ENCODE measurements around the gene ITPR1. TPM values are rescaled to one million over a fixed set of nuclear protein-coding genes. Genes with fewer than 3 reads are reported as not detected.

Gene ITPR1
- total RNA-seq, 4 donors from 2014 or later, result 14.7 to 45.1 (median 21.0) TPM

DNA sequence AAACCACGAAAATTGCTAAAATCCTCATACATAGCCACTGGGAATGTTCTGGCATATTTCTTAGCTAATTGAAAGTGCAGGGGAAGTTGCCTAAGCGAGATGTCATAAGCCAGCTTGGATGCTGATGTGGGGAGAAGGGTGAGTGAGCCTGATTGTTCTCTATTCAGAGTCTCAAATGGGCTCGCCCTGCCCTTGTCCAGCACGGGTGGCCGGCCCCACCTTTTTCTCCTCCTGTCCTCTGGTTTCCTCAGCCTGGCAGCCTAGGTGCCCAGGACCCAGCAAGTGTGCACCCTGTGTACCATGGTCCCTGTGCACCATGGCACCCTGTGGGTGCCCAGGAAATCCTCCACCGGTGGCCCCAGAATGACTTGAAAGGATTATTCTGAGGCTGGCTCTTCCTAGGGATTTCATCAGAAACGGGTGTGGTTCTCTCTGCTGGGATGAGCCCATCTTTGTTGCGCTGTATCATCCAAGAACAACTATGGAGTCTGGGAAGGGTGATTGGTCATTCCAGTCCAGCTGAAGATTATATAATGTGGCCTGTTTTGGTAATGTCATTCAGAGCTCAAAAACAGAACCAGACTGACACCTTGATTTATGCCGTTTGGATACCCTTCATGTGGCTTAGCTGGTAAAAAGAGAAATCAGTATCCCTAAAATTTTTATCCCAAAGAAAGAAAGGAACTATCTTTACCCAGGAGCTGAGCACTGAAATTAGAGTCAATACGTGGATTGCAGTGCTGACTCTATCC, 335.3 kb downstream of the ITPR1 start:
- DNase-seq (ENCODE audit: low spot score in 2 of 2), result no peak
- no peak overlapping the region for H3K4me3 ChIP-seq
- H3K27ac ChIP-seq, result peak overlapping the region; percentile 65
- 70% methylated on average over 10 of the region's 10 CpGs for WGBS
- H3K36me3 ChIP-seq, result no peaks in the 10 kb centered on the region
- TF ChIP-seq POLR2A (IDR thresholded peaks at IDR 0.05) (no peak), EP300 (IDR thresholded peaks at IDR 0.05) (no peak), CTCF (IDR thresholded peaks at IDR 0.05) (no peak), POLR2AphosphoS5 (IDR thresholded peaks at IDR 0.05) (no peak)
- peaks cover 65% of the 10 kb centered on the region for H3K4me1 ChIP-seq
- H3K9me3 ChIP-seq, result no peaks in the 10 kb centered on the region
- H3K27me3 ChIP-seq, result no peaks in the 10 kb centered on the region

DNA sequence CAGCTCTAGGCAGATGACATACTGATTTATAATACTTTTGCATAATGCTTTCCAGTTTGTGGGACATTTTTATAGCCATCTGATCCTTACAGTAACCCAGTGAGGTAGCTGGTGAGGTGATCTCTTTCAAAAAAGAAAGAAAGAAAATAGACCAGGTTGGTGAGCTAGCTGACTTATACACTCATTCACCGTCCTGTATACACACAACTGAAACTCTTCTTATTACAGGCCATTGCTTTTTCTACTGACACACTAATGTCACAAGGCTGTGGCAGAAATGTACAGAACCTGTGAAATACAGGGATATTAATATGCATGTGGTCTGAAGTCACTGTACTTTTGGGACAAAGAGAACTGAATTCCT, 335.9 kb downstream of the ITPR1 start:
- H3K4me1 ChIP-seq, result peaks cover 63% of the 10 kb centered on the region
- WGBS, result 90% methylated on average over 1 of the region's 1 CpG
- H3K27ac ChIP-seq, result peak overlapping the region; percentile 65
- no peaks in the 10 kb centered on the region for H3K36me3 ChIP-seq
- DNase-seq (ENCODE audit: low spot score in 2 of 2), result no peak
- H3K27me3 ChIP-seq, result no peaks in the 10 kb centered on the region
- no peak overlapping the region for H3K4me3 ChIP-seq
- TF ChIP-seq CTCF (IDR thresholded peaks at IDR 0.05) (no peak), POLR2AphosphoS5 (IDR thresholded peaks at IDR 0.05) (no peak), POLR2A (IDR thresholded peaks at IDR 0.05) (no peak), EP300 (IDR thresholded peaks at IDR 0.05) (no peak)
- no peaks in the 10 kb centered on the region for H3K9me3 ChIP-seq

DNA sequence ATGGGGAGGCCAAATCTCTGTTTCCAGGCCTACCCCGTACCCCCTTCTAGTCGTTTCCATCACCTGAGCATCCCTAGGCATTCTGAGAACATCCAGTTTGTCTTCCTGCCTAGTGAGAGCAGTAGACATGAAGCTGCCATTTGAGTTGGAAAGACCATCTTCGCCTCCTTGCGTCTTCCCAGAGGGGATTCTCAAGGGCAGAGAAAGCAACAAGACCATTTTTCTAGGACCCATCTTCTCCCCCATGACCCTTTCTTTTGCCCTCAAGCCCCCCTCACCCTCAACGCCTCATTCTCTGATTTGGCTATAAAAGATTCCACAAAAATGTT, 337.4 kb downstream of the ITPR1 start:
- H3K36me3 ChIP-seq, result no peaks in the 10 kb centered on the region
- WGBS, result 90% methylated on average over 5 of the region's 5 CpGs
- no peak overlapping the region for H3K4me3 ChIP-seq
- TF ChIP-seq POLR2AphosphoS5 (IDR thresholded peaks at IDR 0.05), result no peak
- no peak for TF ChIP-seq CTCF (IDR thresholded peaks at IDR 0.05)
- no peak for TF ChIP-seq POLR2A (IDR thresholded peaks at IDR 0.05)
- TF ChIP-seq EP300 (IDR thresholded peaks at IDR 0.05), result no peak
- no peaks in the 10 kb centered on the region for H3K27me3 ChIP-seq
- H3K4me1 ChIP-seq, result peaks cover 49% of the 10 kb centered on the region
- no peak for DNase-seq (ENCODE audit: low spot score in 2 of 2)
- H3K9me3 ChIP-seq, result no peaks in the 10 kb centered on the region
- peak overlapping the region; percentile 52 for H3K27ac ChIP-seq

DNA sequence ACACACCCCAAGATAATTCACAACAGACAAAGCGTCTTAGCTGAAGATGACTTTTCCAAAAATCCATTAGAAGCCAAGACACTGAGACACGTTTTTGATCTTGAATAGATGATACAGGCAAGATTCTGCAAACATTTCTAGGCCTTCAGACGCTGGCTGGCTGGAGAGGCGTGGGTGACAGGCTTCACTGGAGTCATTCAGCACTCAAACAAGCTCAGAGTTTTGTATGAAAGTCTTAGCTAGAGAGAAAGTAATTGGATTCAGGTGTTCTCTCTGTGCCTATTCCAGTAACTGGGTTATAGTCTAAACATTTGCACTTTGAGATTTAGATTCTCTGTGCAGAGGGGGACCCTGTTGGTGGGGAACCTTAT, 338.4 kb downstream of the ITPR1 start:
- peak overlapping the region; percentile 52 for H3K27ac ChIP-seq
- H3K4me3 ChIP-seq, result no peak overlapping the region
- peaks cover 47% of the 10 kb centered on the region for H3K4me1 ChIP-seq
- TF ChIP-seq CTCF (IDR thresholded peaks at IDR 0.05) (no peak), POLR2A (IDR thresholded peaks at IDR 0.05) (no peak), POLR2AphosphoS5 (IDR thresholded peaks at IDR 0.05) (no peak)
- no peaks in the 10 kb centered on the region for H3K36me3 ChIP-seq
- no peaks in the 10 kb centered on the region for H3K27me3 ChIP-seq
- no peaks in the 10 kb centered on the region for H3K9me3 ChIP-seq
- DNase-seq (ENCODE audit: low spot score in 2 of 2), result no peak
- WGBS, result 23% methylated on average over 4 of the region's 4 CpGs

- 94% methylated on average over 5 of the region's 5 CpGs for WGBS
- Histone ChIP-seq H3K4me3 (no peak overlapping the region), H3K27me3 (no peaks in the 10 kb centered on the region), H3K4me1 (peaks cover 28% of the 10 kb centered on the region), H3K9me3 (no peaks in the 10 kb centered on the region), H3K27ac (no peak overlapping the region), H3K36me3 (no peaks in the 10 kb centered on the region)
- no peak for DNase-seq (ENCODE audit: low spot score in 2 of 2)
- TF ChIP-seq POLR2AphosphoS5 (IDR thresholded peaks at IDR 0.05) (no peak), CTCF (IDR thresholded peaks at IDR 0.05) (no peak), EP300 (IDR thresholded peaks at IDR 0.05) (no peak), POLR2A (IDR thresholded peaks at IDR 0.05) (no peak)
Measured at GRCh38 chr3:4833471-4833870, 340.3 kb downstream of the ITPR1 start.
